HepG2 (cell line): Measurements from ENCODE around the gene SUCLG2. TPM values are rescaled to one million over a fixed set of nuclear protein-coding genes. Genes with fewer than 3 reads are reported as not detected.

ENCODE experiments used
- ATAC-seq: fragments of 200-7000 bp; cut with Tn5 transposase; 3 replicates; pipeline ENCODE4 v1.9.1; 2020; ENCODE audit warnings: mild to moderate bottlenecking, moderate library complexity
- BruUV-seq: library from RNA; stranded (reverse); fragments of 400-500 nt; replicated peaks from 2 replicates; lab custom pipeline; 2021; lab: Mats Ljungman, UMichigan
- CTCF ChIA-PET: fragments of 300-600 bp; formaldehyde crosslinking; extraction: SDS; loops from one replicate; lab custom pipeline; 2021; ENCODE audit warnings: low total read pairs, inconsistent platforms, low intra/inter-chr PET ratio; lab: Yijun Ruan, JAX
- POLR2A ChIA-PET: fragments of 350-600 bp; sonication (Branson Sonifier 250); formaldehyde crosslinking; loops from one replicate; lab custom pipeline; 2020; ENCODE audit warnings: antibody characterized with exemption, inconsistent platforms; lab: Yijun Ruan, JAX
- DNase-seq: peaks from one replicate; pipeline ENCODE4 v3.0.0-alpha.2; 2015; ENCODE audit warnings: low spot score
- FAIRE-seq: peaks from 3 replicates; lab custom pipeline; 2011; peaks lifted over from hg19 to GRCh38; lab: Jason Lieb, UNC
- H2AFZ ChIP-seq: one replicate; pipeline ENCODE4 v1.6.1; 2011; ENCODE audit warnings: low read length, inconsistent platforms
- H3K27ac ChIP-seq: fragments of 300-600 bp; 3 replicates; pipeline ENCODE4 v1.8.0; 2011; ENCODE audit warnings: mixed run types, mild to moderate bottlenecking, mixed read lengths, low read length, inconsistent platforms; ENCODE audit not compliant: insufficient read depth; ENCODE audit errors: extremely low read length
- H3K27me3 ChIP-seq, 2 experiments: fragments of 200-600 bp in 1 of 2; 2 replicates in 1 of 2; 3 replicates in 1 of 2; pipeline versions ENCODE4 v1.6.0 to v1.8.0; 2011; ENCODE audit warnings: low read length in 2 of 2, mild to moderate bottlenecking in 2 of 2, moderate library complexity in 2 of 2, inconsistent platforms in 1 of 2; ENCODE audit not compliant: insufficient read depth in 2 of 2, control insufficient read depth in 1 of 2
- H3K36me3 ChIP-seq, 2 experiments: fragments of 200-600 bp in 1 of 2; replicated peaks in 1 of 2; 2 replicates in 1 of 2; 3 replicates in 1 of 2; pipeline versions ENCODE4 v1.5.1 to v1.8.0; 2011; ENCODE audit warnings: low read length in 2 of 2, inconsistent platforms in 1 of 2; ENCODE audit not compliant: insufficient read depth in 2 of 2, control insufficient read depth in 1 of 2
- H3K4me1 ChIP-seq: 2 replicates; pipeline ENCODE4 v1.5.1; 2012; ENCODE audit warnings: low read length, inconsistent platforms; ENCODE audit not compliant: insufficient read depth
- H3K4me2 ChIP-seq: 2 replicates; pipeline ENCODE4 v1.6.0; 2011; ENCODE audit warnings: low read depth, low read length, inconsistent platforms
- H3K4me3 ChIP-seq, 3 experiments: fragments of 200-600 bp in 1 of 3; sonication (generic), shearing (Covaris generic) in 1 of 3; replicated peaks in 1 of 3; 2 replicates each; pipeline ENCODE4 v1.5.1; 2011 to 2016; ENCODE audit warnings: low read length in 3 of 3, inconsistent platforms in 2 of 3, low read depth in 2 of 3, mild to moderate bottlenecking in 2 of 3, control low read depth in 1 of 3, mixed read lengths in 1 of 3; ENCODE audit not compliant: insufficient read depth in 1 of 3
- H3K79me2 ChIP-seq: one replicate; pipeline ENCODE4 v1.6.1; 2011; ENCODE audit warnings: low read length, inconsistent platforms; ENCODE audit not compliant: insufficient read depth
- H3K9ac ChIP-seq: 2 replicates; pipeline ENCODE4 v1.6.0; 2011; ENCODE audit warnings: mild to moderate bottlenecking, low read depth, low read length, inconsistent platforms; ENCODE audit not compliant: insufficient read depth
- H3K9me3 ChIP-seq: 2 replicates; pipeline ENCODE4 v1.5.1; 2012; ENCODE audit warnings: mild to moderate bottlenecking, low read length
- H4K20me1 ChIP-seq: 2 replicates; pipeline ENCODE4 v1.6.0; 2011; ENCODE audit warnings: inconsistent platforms, mild to moderate bottlenecking, low read length, moderate library complexity; ENCODE audit not compliant: insufficient read depth
- FOXO1 ChIP-seq: sonication (generic); formaldehyde crosslinking; IDR thresholded peaks from 2 replicates; pipeline ENCODE4 v1.4.0; 2020; ENCODE audit warnings: missing genetic modification reagents
- MIXL1 ChIP-seq: IDR thresholded peaks from 2 replicates; pipeline ENCODE4 v1.6.1; 2016
- MXI1 ChIP-seq: IDR thresholded peaks from 3 replicates; pipeline ENCODE4 v1.6.1; 2012; ENCODE audit warnings: low read depth, low read length, inconsistent platforms, borderline replicate concordance
- SMAD9 ChIP-seq: sonication (generic); formaldehyde crosslinking; IDR thresholded peaks from 2 replicates; pipeline ENCODE4 v1.5.1; 2020; ENCODE audit warnings: mild to moderate bottlenecking, missing genetic modification reagents
- SYNCRIP ChIP-seq: fragments of 200-400 bp; formaldehyde crosslinking; IDR thresholded peaks from 2 replicates; pipeline ENCODE4 v1.6.1; 2018; ENCODE audit warnings: mild to moderate bottlenecking, low read depth, low read length; ENCODE audit not compliant: insufficient read depth
- XBP1 ChIP-seq: sonication (generic); formaldehyde crosslinking; IDR thresholded peaks from 2 replicates; pipeline ENCODE4 v1.5.0; 2020; ENCODE audit warnings: missing genetic modification reagents
- ZNF17 ChIP-seq: sonication (generic); formaldehyde crosslinking; IDR thresholded peaks from 2 replicates; pipeline ENCODE4 v1.5.0; 2020; ENCODE audit warnings: mild to moderate bottlenecking, missing genetic modification reagents
- ZNF446 ChIP-seq: sonication (generic); formaldehyde crosslinking; IDR thresholded peaks from 2 replicates; pipeline ENCODE4 v1.5.0; 2020; ENCODE audit warnings: mild to moderate bottlenecking, missing genetic modification reagents
- ZNF460 ChIP-seq: sonication (generic); formaldehyde crosslinking; IDR thresholded peaks from 2 replicates; pipeline ENCODE4 v1.5.1; 2020; ENCODE audit warnings: missing genetic modification reagents, mild to moderate bottlenecking, borderline replicate concordance
- ZNF737 ChIP-seq: sonication (generic); formaldehyde crosslinking; IDR thresholded peaks from 2 replicates; pipeline ENCODE4 v1.5.0; 2020; ENCODE audit warnings: missing genetic modification reagents, mild to moderate bottlenecking, borderline replicate concordance
- ZSCAN22 ChIP-seq: sonication (generic); formaldehyde crosslinking; IDR thresholded peaks from 2 replicates; pipeline ENCODE4 v1.4.0; 2020; ENCODE audit warnings: mild to moderate bottlenecking, missing genetic modification reagents
- ZSCAN30 ChIP-seq: sonication (generic); formaldehyde crosslinking; IDR thresholded peaks from 2 replicates; pipeline ENCODE4 v1.5.0; 2020; ENCODE audit warnings: mild to moderate bottlenecking, missing genetic modification reagents
- ZZZ3 ChIP-seq: sonication (generic); formaldehyde crosslinking; IDR thresholded peaks from 2 replicates; pipeline ENCODE4 v1.4.0; 2020; ENCODE audit warnings: missing genetic modification reagents, mild to moderate bottlenecking, borderline replicate concordance
- WGBS: methylation state at CpG from one replicate; pipeline ENCODE4 v1.1.6; 2017; ENCODE audit warnings: low lambda C conversion rate; 5-methylcytosine and 5-hydroxymethylcytosine counted together
- in situ Hi-C: cut with HindIII; loops from 2 replicates; pipeline ENCODE4 v1.10.0; 2017; ENCODE audit warnings: low pct_unique_long_range_greater_than_20kb; ENCODE audit not compliant: extremely low pct_ligation_motif_present
- intact Hi-C: fragments of 100-400 bp; cut with micrococcal nuclease; formaldehyde crosslinking; loops from one replicate; pipeline ENCODE4 v1.10.0; 2022; ENCODE audit not compliant: unreplicated experiment
- polyA plus RNA-seq, 8 experiments: library from polyadenylated mRNA; depleted of rRNA in 3 of 8; stranded (reverse) in 7 of 8; unstranded in 1 of 8; fragments of >200 nt; fragmentation: Illumina TruSeq in 4 of 8; extraction: Trizol in 4 of 8; gene quantifications; 2 replicates each; pipeline versions ENCODE4 v1.2.1 to v1.2.3, GENCODE V29; 2011 to 2016; ENCODE audit warnings: low read depth in 4 of 8, missing spikeins in 1 of 8, mixed read lengths in 1 of 8; ENCODE audit not compliant: insufficient read depth in 1 of 8
- total RNA-seq, 5 experiments: library from RNA; depleted of rRNA; stranded (reverse); fragments of >200 nt; fragmentation: Illumina TruSeq; extraction: Trizol; gene quantifications; 2 replicates each; pipeline ENCODE4 v1.2.3, GENCODE V29; 2016; ENCODE audit warnings: low read depth in 1 of 5
- TF ChIP-seq, protein P1 (sequence below): sonication (generic); formaldehyde crosslinking; IDR thresholded peaks from 2 replicates; pipeline ENCODE4 v1.9.0; 2021; ENCODE audit warnings: missing genetic modification reagents, borderline replicate concordance
- TF ChIP-seq, protein P2 (sequence below): sonication (generic); formaldehyde crosslinking; IDR thresholded peaks from 2 replicates; pipeline ENCODE4 v1.4.0; 2020; ENCODE audit warnings: mild to moderate bottlenecking, missing genetic modification reagents

The SUCLG2 gene
- total and polyA plus RNA-seq, 2 of the 13 experiments (the other 11 are each of a cell fraction or from before 2014, with no cell fraction given) = 21.4 to 64.9 TPM

DNA sequence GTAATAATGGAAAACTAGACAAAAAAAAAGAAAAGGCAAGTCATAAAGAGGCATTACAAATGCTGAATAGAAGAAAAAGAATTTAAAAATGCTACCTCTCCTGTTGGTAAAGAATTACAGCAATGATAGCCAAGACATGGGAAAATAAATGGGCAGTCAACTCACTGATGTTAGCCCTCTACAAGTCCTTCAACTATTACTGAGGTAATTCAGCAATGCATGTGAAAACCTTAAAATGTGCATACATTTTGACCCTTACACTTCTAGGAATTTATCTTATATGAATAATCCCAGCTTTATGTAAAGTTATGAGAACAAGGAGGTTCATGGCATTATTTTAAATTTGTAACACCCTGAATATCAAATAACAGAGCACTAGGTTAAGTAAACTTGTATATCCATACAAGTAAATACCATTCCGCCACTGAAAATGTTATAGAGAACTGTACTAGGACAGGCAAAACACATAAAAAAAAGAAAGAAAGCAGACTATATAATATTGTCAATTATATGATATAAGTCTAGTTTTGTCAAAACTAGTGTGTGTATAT, 166.8 kb downstream of the SUCLG2 start:
- Histone ChIP-seq H3K9me3 (no peaks in the 10 kb centered on the region), H3K79me2 (no peaks in the 10 kb centered on the region), H3K4me2 (no peak overlapping the region), H2AFZ (no peak overlapping the region), H3K27me3 (no peaks in the 10 kb centered on the region), H3K4me3 (no peak overlapping the region), H3K4me1 (no peaks in the 10 kb centered on the region), H3K27ac (no peak overlapping the region), H3K9ac (no peak overlapping the region), H4K20me1 (no peaks in the 10 kb centered on the region), H3K36me3 (no peaks in the 10 kb centered on the region; a peak in 1 of 5 replicates)
- intact Hi-C loops (no loop called here), in situ Hi-C loops (no loop called here)
- whole genome bisulfite sequencing = 97% methylated on average over 1 of the region's 1 CpG
- ChIA-PET CTCF (no interaction called here), POLR2A (no interaction called here)
- no peak for TF ChIP-seq MIXL1 (CRISPR knock-in tag)
- TF ChIP-seq ZNF446 (CRISPR knock-in tag) = no peak
- no peak for TF ChIP-seq ZZZ3 (CRISPR knock-in tag)
- no peak for TF ChIP-seq MXI1
- TF ChIP-seq, protein P1, sequence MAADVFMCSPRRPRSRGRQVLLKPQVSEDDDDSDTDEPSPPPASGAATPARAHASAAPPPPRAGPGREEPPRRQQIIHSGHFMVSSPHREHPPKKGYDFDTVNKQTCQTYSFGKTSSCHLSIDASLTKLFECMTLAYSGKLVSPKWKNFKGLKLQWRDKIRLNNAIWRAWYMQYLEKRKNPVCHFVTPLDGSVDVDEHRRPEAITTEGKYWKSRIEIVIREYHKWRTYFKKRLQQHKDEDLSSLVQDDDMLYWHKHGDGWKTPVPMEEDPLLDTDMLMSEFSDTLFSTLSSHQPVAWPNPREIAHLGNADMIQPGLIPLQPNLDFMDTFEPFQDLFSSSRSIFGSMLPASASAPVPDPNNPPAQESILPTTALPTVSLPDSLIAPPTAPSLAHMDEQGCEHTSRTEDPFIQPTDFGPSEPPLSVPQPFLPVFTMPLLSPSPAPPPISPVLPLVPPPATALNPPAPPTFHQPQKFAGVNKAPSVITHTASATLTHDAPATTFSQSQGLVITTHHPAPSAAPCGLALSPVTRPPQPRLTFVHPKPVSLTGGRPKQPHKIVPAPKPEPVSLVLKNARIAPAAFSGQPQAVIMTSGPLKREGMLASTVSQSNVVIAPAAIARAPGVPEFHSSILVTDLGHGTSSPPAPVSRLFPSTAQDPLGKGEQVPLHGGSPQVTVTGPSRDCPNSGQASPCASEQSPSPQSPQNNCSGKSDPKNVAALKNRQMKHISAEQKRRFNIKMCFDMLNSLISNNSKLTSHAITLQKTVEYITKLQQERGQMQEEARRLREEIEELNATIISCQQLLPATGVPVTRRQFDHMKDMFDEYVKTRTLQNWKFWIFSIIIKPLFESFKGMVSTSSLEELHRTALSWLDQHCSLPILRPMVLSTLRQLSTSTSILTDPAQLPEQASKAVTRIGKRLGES = no peak
- TF ChIP-seq, protein P2, sequence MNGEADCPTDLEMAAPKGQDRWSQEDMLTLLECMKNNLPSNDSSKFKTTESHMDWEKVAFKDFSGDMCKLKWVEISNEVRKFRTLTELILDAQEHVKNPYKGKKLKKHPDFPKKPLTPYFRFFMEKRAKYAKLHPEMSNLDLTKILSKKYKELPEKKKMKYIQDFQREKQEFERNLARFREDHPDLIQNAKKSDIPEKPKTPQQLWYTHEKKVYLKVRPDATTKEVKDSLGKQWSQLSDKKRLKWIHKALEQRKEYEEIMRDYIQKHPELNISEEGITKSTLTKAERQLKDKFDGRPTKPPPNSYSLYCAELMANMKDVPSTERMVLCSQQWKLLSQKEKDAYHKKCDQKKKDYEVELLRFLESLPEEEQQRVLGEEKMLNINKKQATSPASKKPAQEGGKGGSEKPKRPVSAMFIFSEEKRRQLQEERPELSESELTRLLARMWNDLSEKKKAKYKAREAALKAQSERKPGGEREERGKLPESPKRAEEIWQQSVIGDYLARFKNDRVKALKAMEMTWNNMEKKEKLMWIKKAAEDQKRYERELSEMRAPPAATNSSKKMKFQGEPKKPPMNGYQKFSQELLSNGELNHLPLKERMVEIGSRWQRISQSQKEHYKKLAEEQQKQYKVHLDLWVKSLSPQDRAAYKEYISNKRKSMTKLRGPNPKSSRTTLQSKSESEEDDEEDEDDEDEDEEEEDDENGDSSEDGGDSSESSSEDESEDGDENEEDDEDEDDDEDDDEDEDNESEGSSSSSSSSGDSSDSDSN = no peak
- TF ChIP-seq ZNF17 (CRISPR knock-in tag) = no peak
- TF ChIP-seq ZNF737 (CRISPR knock-in tag) = no peak
- no peak for TF ChIP-seq SYNCRIP
- TF ChIP-seq SMAD9 (CRISPR knock-in tag) = no peak
- TF ChIP-seq FOXO1 (CRISPR knock-in tag) = no peak
- TF ChIP-seq ZSCAN22 (CRISPR knock-in tag) = no peak
- TF ChIP-seq XBP1 (CRISPR knock-in tag) = no peak
- TF ChIP-seq ZNF460 (CRISPR knock-in tag) = no peak
- TF ChIP-seq ZSCAN30 (CRISPR knock-in tag) = no peak
- FAIRE-seq = no peak
- no peak for ATAC-seq
- BruUV-seq = no TSS peak
- no peak for DNase-seq
